Keratinocyte (primary cell): ENCODE measurements around the gene CMPK2.

Experiments
- CTCF ChIP-seq, 3 experiments: IDR thresholded peaks in 1 of 3; conservative IDR thresholded peaks in 1 of 3; optimal IDR thresholded peaks in 1 of 3; 2 replicates in 2 of 3; 3 replicates in 1 of 3; pipeline versions ENCODE3 to v1.5.1; 2011; ENCODE audit warnings: low read length in 3 of 3, mild to moderate bottlenecking in 3 of 3, moderate library complexity in 2 of 3, control low read depth in 1 of 3, inconsistent platforms in 1 of 3; ENCODE audit not compliant: insufficient read depth in 2 of 3; ENCODE audit errors: extremely low read depth in 1 of 3
- EZH2 ChIP-seq: IDR thresholded peaks from one replicate; pipeline ENCODE4 v1.6.1; 2012; ENCODE audit warnings: inconsistent platforms, mild to moderate bottlenecking, low read length, moderate library complexity

DNA sequence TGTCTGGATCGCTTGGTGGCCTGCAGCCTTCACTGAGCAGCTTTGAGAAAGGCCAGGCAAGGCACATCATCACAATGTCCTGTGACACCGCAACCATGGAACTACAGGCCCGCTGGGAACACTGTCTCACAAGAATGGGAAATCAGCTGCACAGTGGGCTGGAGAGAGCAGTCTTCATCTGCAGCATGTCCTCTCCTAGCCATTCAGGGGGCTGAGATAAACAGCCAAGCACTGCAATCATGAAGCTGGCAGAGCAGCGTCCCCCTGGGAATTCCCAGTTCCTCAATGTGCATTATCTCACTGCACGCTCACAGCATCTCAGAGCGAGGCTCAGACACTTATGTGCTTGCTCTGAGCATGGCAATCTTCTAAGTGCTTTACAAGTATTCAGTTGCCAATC lies 1.9 kb downstream of the CMPK2 start:
- no peak for TF ChIP-seq CTCF (optimal IDR thresholded peaks at IDR 0.05 in 1 of 3, IDR thresholded peaks at IDR 0.05 in 1 of 3, conservative IDR thresholded peaks at IDR 0.05 in 1 of 3; ENCODE audit: extremely low read depth in 1 of 3, insufficient read depth in 2 of 3, low read length in 3 of 3)
- no peak for TF ChIP-seq EZH2
